ENCODE measurements around the gene PARD3B. TPM values are rescaled to one million over a fixed set of nuclear protein-coding genes. Genes with fewer than 3 reads are reported as not detected.

Gene PARD3B
- total and polyA plus RNA-seq, 2 of the 13 experiments (the other 11 are each of a cell fraction or from before 2014, with no cell fraction given): 0.71 to 2.3 TPM

GRCh38 chr2:204870053-204870452 lies 324.8 kb downstream of the PARD3B start:
- peaks cover 10% of the 10 kb centered on the region; the same call in 1 of the 2 replicates for H3K9me3 ChIP-seq (ENCODE audit: low read length)
- ATAC-seq (no peak), FAIRE-seq (no peak), DNase-seq (ENCODE audit: low spot score) (no peak)
- no peaks in the 10 kb centered on the region for H3K36me3 ChIP-seq (replicated peaks in 1 of 2; ENCODE audit: control insufficient read depth in 1 of 2, insufficient read depth in 2 of 2, low read length in 2 of 2)
- H2AFZ ChIP-seq (ENCODE audit: low read length): no peak overlapping the region
- H3K4me3 ChIP-seq (replicated peaks in 1 of 3; ENCODE audit: insufficient read depth in 1 of 3, low read depth in 2 of 3, low read length in 3 of 3): no peak overlapping the region
- no peak overlapping the region for H3K4me2 ChIP-seq (ENCODE audit: low read depth, low read length)
- TF ChIP-seq HDAC2 (CRISPR knock-in tag; IDR thresholded peaks at IDR 0.05) (no peak), MAFK (conservative IDR thresholded peaks at IDR 0.05 in 1 of 2, IDR thresholded peaks at IDR 0.05 in 1 of 2; ENCODE audit: low read length in 2 of 2) (peak; percentile 64 to 86), ZNF773 (CRISPR knock-in tag; IDR thresholded peaks at IDR 0.05; ENCODE audit: borderline replicate concordance) (no peak), PHF8 (CRISPR knock-in tag; IDR thresholded peaks at IDR 0.05) (no peak), MAFF (IDR thresholded peaks at IDR 0.05; ENCODE audit: low read depth, low read length) (peak; percentile 79)
- in situ Hi-C loops (cut with HindIII; ENCODE audit: extremely low pct_ligation_motif_present, low pct_unique_long_range_greater_than_20kb) (no loop called here), intact Hi-C loops (cut with micrococcal nuclease; ENCODE audit: unreplicated experiment) (no loop called here)
- no peak overlapping the region for H3K9ac ChIP-seq (ENCODE audit: insufficient read depth, low read depth, low read length)
- POLR2A ChIA-PET: no interaction called here
- H3K27ac ChIP-seq (ENCODE audit: extremely low read length, insufficient read depth, low read length): no peak overlapping the region
- no peaks in the 10 kb centered on the region for H3K27me3 ChIP-seq (ENCODE audit: control insufficient read depth in 1 of 2, insufficient read depth in 2 of 2, low read length in 2 of 2)
- no peaks in the 10 kb centered on the region for H3K79me2 ChIP-seq (ENCODE audit: insufficient read depth, low read length)
- CTCF ChIA-PET (ENCODE audit: low intra/inter-chr PET ratio, low total read pairs): no interaction called here
- no peaks in the 10 kb centered on the region for H3K4me1 ChIP-seq (ENCODE audit: insufficient read depth, low read length)
- no peaks in the 10 kb centered on the region for H4K20me1 ChIP-seq (ENCODE audit: insufficient read depth, low read length)
- no TSS peak for BruUV-seq (replicated peaks)
- WGBS (ENCODE audit: low lambda C conversion rate): 29% methylated on average over 2 of the region's 2 CpGs

- 31% methylated on average over 1 of the region's 1 CpG for WGBS (ENCODE audit: low lambda C conversion rate)
- in situ Hi-C loops (cut with HindIII; ENCODE audit: extremely low pct_ligation_motif_present, low pct_unique_long_range_greater_than_20kb): no loop called here
- peak; percentile 16 for DNase-seq (ENCODE audit: low spot score)
- BruUV-seq (replicated peaks): no TSS peak
- Histone ChIP-seq H3K4me2 (ENCODE audit: low read depth, low read length) (no peak overlapping the region), H3K27me3 (ENCODE audit: control insufficient read depth in 1 of 2, insufficient read depth in 2 of 2, low read length in 2 of 2) (no peaks in the 10 kb centered on the region), H3K79me2 (ENCODE audit: insufficient read depth, low read length) (no peaks in the 10 kb centered on the region), H3K4me1 (ENCODE audit: insufficient read depth, low read length) (no peaks in the 10 kb centered on the region), H3K27ac (ENCODE audit: extremely low read length, insufficient read depth, low read length) (no peak overlapping the region), H4K20me1 (ENCODE audit: insufficient read depth, low read length) (no peaks in the 10 kb centered on the region), H3K9ac (ENCODE audit: insufficient read depth, low read depth, low read length) (no peak overlapping the region), H3K9me3 (ENCODE audit: low read length) (peaks cover 10% of the 10 kb centered on the region; the same call in 1 of the 2 replicates), H2AFZ (ENCODE audit: low read length) (no peak overlapping the region), H3K4me3 (replicated peaks in 1 of 3; ENCODE audit: insufficient read depth in 1 of 3, low read depth in 2 of 3, low read length in 3 of 3) (no peak overlapping the region), H3K36me3 (replicated peaks in 1 of 2; ENCODE audit: control insufficient read depth in 1 of 2, insufficient read depth in 2 of 2, low read length in 2 of 2) (no peaks in the 10 kb centered on the region)
- POLR2A ChIA-PET: no interaction called here
- CTCF ChIA-PET (ENCODE audit: low intra/inter-chr PET ratio, low total read pairs): no interaction called here
- no peak for ATAC-seq
- no peak for TF ChIP-seq HDAC2 (CRISPR knock-in tag; IDR thresholded peaks at IDR 0.05)
- TF ChIP-seq SMC3 (IDR thresholded peaks at IDR 0.05; ENCODE audit: low read length): peak; percentile 30; the same call in 1 of the 2 replicates
- no peak for TF ChIP-seq SUZ12 (IDR thresholded peaks at IDR 0.05; ENCODE audit: low read depth, low read length)
- peak; percentile 46 for TF ChIP-seq CTCF (CRISPR knock-in tag; IDR thresholded peaks at IDR 0.05)
- TF ChIP-seq STAG1 (CRISPR knock-in tag; IDR thresholded peaks at IDR 0.05): peak; percentile 67
- intact Hi-C loops (cut with micrococcal nuclease; ENCODE audit: unreplicated experiment): loop anchor here (1.0 kb wide), 1 partner anchor 805 kb away; no protein-coding TSS in a partner anchor
- no peak for FAIRE-seq
These were observed 326.1 kb downstream of the PARD3B start for GRCh38 chr2:204871231-204871953.

Measured in HepG2 (cell line).